UCSD-AML1 (cell line): Measurements from ENCODE around the gene EBPL.
A peak's percentile ranks its signal among the peaks of the same experiment; 100 is the strongest.
"Not testable (repeated sequence)": the region's sequence is repeated elsewhere in the genome, so short reads cannot be mapped to it uniquely, and the experiment has no call there.

Source experiments
- DNase-seq: peaks from one replicate; lab custom pipeline; 2025; ENCODE audit not compliant: unreplicated experiment; lab: John Stamatoyannopoulos, UW

The EBPL gene

DNA sequence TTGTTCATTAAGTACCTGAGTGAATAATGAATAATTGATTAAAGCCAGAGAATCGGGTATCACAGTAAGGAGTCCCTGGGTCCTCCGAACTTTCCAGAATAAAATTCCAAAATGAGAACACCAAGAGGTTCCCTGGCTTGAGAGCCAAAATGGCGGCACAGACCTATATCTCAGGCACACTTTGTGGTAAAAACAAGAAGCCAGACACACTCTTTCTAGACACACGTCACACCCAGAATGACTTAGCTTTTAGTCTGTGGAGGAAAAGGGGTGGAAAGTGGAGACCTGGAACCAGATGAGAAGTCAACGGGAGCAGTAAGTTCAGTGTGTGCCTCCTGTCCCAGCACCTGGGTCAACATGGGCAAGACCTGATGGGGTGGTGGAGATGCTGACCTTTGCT, 54.6 kb downstream of the EBPL start:
- no peak for DNase-seq

DNA sequence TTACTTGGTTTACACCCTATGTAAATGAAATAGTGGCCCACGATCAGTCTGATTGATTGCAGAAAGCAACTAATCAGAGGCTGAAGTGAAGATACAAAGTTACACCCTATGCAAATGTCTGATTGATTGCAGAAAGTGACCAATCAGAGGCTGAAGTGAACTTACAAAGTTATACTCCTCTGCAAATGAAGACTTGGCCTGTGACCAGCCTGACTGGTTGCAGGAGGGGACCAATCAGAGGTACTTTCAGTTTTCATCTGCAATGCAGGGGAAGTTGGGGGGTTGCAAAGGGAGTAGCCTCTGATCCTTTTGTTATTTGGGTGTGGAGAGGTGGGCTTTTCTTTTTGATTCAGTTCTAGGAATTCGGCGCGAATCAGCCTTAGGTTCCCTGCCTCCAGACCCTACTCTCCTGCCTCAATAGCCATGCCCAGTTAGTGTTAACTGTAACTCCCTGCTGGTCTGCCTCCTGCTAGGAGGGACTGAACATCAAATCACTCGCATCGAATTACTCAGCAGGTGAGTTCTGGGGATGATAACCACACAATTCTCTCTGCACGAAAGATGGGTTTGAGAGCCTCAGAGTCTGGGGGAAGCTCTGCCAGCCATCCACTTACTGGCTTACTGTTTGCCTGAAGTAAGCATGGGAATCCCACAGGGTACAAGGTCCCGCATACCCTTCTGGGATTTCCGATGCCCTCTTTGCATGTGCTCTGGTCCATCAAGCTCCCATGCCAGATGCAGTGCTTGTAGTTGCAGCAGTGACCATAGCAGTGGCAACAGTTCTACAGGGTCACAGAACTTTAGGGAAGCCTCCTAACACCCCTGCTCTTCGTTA, 55.5 kb downstream of the EBPL start:
- no peak for DNase-seq

DNA sequence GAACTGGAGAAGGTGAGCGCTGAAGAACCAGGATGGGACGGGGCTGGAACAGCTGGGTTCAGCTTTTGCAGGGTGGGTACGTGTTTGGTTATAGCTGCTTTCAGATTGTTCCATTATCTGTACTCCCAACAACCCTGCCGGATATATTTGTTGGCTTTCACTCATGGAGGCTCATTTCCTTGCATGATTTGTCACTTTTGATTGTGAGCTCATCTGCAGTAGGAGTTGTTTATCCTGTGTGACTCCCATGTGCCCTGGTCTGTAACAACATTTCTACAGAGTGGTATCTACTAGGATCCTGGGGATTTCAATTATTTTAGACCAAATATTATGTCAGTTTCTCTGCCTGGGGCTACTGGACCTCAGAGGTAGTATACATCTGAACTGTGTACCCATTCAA, 57.6 kb downstream of the EBPL start:
- no peak for DNase-seq

DNA sequence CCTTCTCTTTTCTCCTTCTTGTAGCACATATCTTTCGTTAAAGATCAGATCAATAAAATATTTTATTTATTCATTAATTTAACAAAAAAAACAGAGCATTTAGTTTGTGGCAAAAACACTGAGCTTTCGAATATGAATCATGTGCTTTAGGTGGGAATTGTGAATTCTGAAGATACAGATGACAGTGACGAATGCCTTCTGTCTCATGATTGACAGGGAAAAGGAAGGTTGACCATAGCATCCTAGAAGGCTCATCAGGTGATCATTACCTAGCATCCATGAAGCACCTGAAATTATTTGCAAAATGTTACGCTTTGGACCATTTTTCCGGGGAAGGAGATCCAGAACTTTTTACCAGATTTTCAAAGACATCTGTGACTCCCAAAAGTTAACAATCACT, 59.1 kb downstream of the EBPL start:
- no peak for DNase-seq

DNA sequence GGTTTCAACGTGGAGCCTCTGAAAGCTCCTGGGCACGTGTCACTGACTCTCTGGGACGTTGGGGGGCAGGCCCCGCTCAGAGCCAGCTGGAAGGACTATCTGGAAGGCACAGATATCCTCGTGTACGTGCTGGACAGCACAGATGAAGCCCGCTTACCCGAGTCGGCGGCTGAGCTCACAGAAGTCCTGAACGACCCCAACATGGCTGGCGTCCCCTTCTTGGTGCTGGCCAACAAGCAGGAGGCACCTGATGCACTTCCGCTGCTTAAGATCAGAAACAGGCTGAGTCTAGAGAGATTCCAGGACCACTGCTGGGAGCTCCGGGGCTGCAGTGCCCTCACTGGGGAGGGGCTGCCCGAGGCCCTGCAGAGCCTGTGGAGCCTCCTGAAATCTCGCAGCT, 60.7 kb downstream of the EBPL start:
- DNase-seq, result no peak

DNA sequence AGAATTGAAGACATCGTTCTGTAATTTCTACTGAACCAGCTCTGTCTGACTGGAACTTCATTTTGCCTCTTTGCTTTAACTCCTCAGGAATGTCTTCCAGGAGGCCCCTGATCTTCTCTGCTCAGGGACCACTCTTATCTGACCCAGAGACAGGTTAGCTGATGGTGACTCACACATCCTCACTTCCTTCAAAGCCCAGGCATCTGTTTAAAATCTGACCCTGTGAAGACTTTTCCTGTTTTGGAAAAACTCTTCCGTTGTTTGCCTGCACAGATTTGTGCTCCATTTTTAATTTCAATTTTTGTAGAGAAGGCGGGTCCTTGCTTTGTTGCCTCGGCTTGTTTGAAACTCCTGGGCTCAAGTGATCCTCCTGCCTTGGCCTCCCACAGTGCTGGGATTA, 61.3 kb downstream of the EBPL start:
- DNase-seq, result no peak

DNA sequence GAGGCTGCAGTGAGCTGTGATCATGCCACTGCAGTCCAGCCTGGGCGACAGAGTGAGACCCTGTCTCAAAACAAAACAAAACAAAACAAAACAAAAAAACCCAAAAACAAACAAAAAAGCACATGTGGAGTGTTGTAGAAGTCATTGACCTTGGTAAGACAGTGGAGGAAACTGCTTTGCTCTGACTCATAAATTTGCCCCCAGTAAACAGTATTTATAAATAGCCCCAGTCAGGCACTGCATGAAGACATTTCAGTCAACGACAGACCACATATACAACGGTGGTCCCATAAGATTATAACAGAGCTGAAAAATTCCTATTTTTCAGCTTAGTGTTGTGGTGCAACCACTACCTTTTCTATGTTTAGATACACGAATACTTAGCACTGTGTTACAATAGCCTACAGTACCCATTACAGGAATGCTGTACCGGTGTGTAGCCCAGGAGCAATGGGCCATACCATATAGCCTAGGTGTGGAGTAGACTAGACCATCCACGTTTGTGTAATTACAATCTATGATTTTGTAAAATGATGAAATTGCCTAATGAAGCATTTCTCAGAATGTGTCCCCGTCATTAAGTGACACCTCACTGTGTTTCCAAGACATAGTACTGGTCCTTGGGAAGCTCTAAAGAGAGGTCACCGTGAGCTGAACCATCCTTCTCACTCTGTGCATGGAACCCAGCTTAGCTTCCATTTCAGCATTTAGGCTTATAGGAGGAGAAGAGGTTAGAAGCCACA, 61.9 kb downstream of the EBPL start:
- DNase-seq, result no peak

DNA sequence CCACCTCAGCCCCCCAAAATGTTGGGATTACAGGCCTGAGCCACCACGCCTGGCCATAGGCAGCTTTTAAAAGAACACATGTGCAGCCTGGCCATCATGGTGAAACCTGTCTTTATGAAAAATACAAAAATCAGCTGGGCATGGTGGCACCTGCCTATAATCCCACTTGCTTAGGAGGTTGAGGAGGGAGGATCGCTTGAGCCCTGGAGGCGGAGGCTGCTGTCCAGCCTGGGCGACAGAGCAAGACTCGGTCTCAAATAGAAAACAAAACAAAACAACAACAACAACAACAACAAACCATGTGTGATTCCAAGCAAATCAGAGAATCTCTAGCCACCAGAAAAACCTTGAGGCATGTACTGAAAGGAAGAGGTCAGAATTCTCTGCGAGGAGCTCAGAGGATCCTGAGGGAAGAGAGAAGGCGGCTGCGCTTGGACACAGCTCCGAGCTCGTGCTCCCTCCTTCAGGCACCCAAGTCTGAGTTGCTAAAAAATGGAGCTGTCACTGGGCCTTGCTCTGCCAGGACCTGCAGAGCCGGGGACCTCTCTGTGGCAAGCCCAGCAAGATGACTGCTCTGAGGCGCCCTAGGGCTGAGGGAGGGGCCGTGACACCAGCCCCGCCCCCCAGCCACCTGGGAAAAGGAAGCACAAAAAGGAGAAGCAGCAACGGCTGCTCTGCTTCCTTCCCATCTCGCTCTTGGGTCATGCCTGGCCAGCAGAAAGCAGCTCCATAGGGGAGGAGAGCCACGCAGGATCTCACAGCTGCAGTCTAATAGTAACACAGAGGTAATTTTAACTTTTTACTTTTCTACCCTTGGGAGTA, 63.2 kb downstream of the EBPL start, which contains the start of gene ARL11:
Gene ARL11, plus strand, starts transcription at position 677 of the 822 bp plus-strand sequence. CDS start 1,941 bp downstream, outside the sequence.
- DNase-seq, result peak; percentile 87

DNA sequence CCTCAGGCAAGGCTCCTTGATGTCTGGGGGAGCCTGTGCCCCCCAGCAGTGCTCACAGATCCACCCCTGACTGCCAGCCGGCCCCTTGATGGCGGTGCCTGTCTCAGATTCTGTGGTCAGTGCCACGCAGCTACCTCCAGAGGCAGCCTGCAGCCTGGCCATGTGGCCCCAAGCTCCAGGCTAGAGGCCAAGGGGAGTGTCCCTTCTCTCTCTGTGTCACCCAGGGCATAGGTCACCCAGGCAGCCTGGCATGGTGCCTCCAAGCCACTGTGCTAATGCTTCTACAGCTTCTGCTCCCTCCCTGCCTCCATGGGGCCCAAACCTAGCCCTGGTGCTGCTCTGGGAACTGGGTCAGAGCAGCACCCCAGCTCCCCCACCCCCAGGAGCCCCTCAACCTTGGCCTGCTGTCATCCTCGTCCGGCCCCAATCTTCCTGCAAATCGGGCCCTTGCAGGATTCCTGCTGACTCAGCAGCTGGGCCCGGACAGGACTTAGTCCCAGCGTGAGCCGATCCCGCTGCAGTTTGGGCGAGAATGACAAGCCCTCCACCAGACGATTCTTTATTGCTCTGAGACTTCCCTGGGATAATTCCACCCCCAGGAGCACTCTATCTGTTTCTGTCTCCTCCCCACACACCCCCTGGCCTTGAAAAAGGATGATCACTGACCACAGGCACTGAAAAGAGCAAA, 65.8 kb downstream of the EBPL start:
- no peak for DNase-seq

DNA sequence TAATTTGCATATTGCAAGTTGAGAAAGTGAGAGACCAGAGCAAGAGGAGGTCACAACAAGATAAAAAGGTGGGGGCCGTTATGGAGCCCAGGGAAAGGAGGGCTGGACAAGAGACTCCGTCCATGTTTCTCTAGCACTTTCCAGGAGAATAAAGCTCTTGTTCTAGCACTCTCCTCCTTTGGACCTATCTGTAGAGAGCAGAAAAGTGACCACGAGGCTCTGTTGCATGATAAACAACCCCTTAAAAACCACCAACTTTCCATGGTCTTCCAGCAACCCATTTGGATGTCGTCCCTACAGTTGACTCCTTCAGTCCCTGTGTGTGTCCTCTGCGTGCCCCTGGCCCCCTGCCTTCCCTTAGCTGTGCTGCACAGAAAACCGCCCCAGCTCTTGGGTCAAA, 67.1 kb downstream of the EBPL start:
- no peak for DNase-seq

DNA sequence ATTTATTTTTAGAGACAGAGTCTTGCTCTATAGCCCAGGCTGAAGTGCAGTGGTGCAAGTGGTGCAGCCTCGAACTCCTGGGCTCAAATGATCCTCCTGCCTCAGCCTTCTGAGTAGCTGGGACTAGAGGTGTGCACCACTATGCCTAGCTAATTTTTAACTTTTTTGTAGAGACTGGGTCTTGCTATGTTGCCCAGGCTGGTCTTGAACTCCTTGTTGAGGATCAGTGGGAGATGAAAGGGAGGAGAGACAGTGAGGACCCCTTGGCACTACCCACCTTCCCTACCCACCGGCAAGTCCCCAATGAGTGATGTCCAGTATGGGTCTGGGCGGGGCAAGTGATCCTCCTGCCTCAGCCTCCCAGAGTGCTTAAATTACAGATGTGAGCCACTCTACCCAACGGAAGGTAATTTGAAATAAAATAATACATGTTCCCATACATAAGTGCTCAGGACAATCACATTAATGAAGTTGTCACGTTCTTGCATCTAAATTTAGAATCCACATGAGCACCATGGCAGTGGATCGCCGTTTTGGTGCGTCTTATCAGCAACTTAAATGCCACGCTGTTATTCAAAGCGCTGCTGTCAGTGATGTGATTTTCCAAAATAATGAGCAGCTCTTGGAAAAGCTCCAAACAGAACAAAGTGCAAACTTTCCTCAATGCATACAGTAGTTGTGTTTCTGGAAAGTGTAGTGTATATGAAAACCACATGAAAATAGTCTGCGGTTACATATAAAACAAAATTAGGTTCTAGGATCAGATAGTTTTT, 68.9 kb downstream of the EBPL start:
- no peak for DNase-seq

DNA sequence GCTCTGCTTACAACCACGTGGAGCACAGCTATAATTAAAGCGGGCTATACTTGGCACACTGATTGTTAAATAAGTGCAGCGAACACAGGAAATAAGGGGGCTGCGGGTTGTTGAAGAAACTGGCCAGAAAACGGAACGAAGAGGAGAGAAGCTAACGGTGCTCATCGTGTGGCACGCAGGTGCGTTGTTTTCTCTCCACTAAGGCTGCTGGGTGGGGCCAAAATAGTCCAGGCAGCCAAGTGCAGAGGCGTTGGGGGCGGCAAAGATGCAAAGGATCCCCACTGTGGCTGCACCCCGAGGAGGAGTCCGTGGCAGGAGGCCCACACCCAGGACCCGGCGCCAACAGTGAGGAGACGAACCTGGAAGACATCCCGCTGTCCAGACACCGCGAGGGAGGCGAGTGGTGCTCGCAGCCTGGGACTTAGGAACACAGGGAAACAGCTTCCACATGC, 71.1 kb downstream of the EBPL start:
- no peak for DNase-seq

DNA sequence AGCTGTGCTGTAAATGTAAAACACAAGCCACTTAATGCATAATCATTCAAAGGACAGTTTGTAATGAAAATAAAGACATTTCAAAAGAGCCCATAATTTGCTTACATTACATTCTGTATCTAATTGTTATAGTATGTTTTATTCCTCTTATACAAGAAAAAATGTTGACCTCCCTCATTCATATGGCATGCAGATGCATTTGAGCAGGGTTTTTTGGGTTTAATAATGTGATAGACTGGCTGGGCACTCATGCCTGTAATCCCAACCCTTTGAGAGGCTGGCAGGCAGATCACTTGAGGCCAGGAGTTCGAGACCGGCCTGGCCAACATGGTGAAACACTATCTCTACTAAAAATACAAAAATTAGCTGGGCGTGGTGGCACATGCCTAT, 74.6 kb downstream of the EBPL start:
- DNase-seq, result no peak

DNA sequence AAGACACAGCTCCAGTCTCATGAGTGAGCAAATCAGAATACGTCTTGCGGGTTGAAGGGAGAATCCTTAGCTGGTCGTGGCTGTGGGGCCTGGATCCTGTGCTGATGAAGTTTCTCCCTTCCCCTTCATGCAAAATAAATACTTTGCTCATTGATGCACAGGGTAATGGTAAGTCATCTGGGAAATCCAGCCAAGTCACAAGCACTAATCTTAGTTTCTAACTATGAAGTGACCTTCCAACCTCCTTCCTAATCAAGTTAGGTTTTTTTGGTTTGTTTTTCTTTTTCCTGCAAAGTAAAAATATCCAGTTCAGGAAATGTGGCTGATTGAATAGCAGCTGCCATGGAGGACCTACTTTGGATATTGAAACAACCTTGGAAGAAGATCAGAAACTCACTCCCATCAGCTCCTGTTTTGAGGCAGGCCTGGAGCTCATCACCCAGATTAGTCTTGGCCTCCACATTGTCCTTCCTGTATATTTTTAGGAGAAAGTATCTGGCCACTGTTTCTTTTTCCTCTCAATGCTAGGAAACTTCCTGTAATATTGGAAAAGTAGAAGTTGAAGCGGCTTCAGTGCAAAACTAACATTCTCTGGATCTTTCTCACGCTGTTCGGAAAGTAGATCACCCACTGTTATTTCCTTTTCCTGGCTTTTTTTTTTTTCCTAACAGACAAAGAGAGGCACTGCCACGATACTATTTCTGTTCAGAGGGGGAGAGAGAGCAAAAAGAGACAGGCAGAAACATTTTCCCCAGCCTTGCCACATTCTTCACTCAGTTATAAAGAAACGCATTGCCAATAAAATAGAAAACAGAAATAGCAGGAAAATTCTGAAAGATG, 75.2 kb downstream of the EBPL start:
- no peak for DNase-seq

DNA sequence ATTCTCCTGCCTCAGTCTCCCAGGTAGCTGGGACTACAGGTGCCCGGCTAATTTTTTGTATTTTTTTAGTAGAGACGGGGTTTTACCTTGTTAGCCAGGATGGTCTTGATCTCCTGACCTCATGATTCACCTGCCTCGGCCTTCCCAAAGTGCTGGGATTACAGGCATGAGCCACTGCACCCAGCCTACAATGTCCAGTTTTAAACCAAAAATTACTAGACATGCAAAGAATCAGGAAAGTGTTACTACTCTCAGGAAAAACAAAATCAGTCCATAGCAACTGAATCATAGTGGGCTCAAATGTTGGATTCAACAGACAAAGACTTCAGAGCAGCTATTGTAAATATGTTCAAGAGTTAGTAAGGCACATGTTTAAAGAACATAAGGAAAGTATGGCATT, 79.2 kb downstream of the EBPL start:
- not testable (repeated sequence) for DNase-seq
